GM12875 (cell line): ENCODE results near the gene ANKRD22.

Experiments used
- H3K4me3 ChIP-seq: one replicate; pipeline ENCODE4 v1.5.1; 2011; ENCODE audit warnings: low read depth, low read length, control low read depth
- CTCF ChIP-seq: IDR thresholded peaks from 2 replicates; pipeline ENCODE4 v1.5.1; 2011; ENCODE audit warnings: low read depth, mild to moderate bottlenecking, control low read depth, inconsistent platforms, low read length, moderate library complexity, borderline replicate concordance; ENCODE audit not compliant: insufficient read depth

The ANKRD22 gene

DNA sequence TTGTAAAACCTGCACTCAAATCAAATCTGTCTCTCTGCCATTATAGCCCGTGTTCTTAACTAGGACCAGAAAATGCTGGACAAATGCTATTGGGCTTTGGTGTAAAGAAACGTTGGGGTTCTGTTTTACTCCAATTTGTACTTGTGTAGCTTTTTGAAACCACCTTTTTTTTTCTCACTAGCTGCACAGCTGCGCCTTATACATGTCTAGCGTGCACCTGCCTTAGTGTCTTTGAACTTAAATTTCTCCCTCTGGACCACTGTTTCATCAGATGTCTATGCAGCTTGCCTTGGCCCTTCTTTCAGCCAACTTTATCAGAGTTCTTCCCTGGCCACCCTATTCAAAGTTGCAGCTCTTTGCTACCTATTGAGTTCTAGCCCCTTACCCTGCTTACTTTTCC is 42.0 kb downstream of the ANKRD22 start:
- no peak overlapping the region for H3K4me3 ChIP-seq
- TF ChIP-seq CTCF, result no peak

DNA sequence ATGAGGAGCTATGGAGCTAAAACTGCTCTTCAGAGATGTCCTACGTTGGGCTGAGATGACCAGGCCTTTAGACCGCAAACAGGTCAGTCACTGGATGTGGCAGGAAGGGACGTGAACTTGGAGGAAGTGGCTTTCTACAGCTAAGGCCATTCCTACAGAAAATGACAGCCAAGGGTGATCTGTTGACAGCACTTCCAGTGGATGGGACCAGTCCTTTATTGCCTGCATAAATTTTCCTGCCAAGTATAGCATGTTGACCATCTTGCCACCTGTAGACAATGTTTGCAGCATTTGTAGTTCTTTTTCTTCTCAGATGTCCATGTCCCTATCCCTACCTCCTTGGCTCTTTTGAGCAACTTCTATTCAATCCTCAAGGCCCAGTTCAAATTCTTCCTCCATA is 45.7 kb downstream of the ANKRD22 start:
- no peak overlapping the region for H3K4me3 ChIP-seq
- TF ChIP-seq CTCF, result no peak

DNA sequence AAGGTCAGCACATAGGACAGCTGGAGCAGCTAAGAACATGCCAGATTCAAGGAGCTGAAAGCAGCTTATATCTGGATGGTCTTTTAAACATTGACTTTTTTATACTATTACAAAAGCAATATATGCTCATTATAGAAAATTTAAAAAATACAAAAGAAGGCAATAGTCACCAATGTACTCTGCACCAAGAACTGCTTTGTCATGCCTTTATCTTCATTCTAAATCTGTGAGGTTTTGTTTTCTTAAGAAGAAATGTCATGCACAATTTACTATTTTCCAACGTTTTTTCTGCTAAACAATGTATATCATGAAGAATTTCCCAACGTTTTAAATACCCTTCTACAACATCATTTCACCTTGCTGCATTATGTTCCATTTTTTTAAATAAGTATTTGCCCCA is 46.3 kb downstream of the ANKRD22 start:
- H3K4me3 ChIP-seq, result no peak overlapping the region
- no peak for TF ChIP-seq CTCF

DNA sequence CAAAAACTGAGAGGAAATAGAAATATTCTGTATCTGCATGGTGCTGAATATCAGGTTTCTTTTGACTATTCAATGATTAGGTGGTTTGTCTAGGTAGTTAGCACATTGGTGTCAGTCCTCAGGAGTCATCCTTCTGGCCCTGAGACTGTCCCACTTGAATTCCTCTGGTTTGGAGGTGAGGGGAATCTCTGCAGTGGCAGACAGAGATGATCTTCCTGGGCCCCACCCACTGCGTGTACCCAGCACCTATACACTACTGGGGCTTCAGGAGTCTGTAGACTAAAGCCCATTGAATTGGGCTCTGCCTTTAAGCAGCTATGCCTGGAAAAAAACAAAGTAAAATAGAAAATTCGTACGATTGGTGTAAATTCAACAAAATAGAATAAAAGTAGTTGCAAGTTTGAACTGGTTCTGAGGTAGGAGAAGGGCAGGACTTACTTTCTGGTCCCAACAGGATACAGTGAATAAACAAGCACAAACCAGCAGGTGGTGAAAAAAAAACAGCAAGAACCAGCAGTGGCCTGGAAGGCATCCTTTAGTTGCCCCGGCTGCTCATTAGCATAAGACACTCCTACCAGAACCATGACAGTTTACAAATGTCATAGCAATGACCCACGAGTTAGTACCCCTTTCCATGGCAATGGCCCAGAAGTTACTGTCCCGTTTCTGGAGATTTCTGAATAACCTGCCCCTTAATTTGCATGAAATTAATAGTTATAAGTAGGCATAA is 47.4 kb downstream of the ANKRD22 start:
- no peak overlapping the region for H3K4me3 ChIP-seq
- TF ChIP-seq CTCF, result no peak

DNA sequence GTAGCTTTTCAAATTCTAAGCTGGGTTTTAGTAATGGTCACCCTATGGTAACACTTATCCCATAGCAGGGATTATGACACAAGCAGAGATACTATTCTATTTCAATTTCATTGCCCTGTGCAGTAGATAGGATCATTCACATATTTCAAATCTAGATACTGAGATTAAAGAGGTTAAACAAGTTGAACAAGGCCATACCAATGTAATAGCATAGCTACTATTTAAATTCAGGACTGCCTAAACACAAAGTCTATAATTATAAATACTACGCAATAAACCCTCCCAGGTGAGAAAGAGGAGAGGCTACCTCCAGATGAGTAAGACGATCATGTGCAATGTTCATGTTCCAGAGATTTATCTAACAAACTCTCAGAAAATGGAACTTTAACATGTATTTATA is 48.0 kb downstream of the ANKRD22 start:
- TF ChIP-seq CTCF, result no peak
- no peak overlapping the region for H3K4me3 ChIP-seq

DNA sequence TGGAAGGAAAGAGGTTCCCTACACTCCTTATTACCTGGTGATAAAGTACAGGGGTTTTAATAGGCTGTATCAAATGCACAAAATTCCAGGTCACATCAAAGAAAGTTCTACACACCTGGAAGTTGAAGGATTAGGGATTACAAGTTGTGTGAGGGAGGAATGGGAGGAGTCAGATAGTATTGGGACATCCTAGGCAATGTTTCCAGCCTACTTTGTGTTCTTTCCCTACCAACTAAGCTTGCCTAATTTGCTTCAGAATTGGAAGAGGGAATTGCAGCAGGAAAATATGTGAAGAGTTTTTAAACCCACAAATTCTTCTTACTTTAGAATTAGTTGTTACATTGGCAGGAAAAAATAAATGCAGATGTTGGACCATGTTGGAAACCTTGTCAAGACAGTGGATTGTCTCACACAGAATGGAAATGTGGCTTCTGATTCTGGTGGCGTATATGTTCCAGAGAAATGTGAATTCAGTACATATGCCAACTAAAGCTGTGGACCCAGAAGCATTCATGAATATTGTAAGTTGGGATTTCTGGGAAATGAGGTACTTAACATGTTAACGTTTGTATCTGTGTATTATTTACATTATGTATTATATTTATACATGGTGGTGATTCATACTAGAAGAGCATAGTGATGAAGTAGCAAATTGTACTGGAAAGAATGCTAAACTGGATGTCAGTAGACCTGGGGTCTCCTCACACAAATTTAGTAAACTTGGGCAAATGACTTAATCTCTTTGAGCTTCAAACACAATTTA is 48.9 kb downstream of the ANKRD22 start, which contains the start of gene LIPM:
Gene LIPM, plus strand, starts transcription at position 208 of the 763 bp plus-strand sequence. Its CDS starts 167 bp downstream, at position 375.
- no peak for TF ChIP-seq CTCF
- no peak within 1 kb of the TSS for H3K4me3 ChIP-seq
